RWPE1 (cell line): ENCODE results near the gene CACNG6.
A peak's percentile ranks its signal among the peaks of the same experiment; 100 is the strongest.

Experiments used
- CTCF ChIA-PET: fragments of 350-600 bp; sonication (Branson Sonifier 250); formaldehyde crosslinking; extraction: SDS; loops from one replicate; lab custom pipeline; 2021; lab: Yijun Ruan, JAX
- POLR2A ChIA-PET: fragments of 400-600 bp; formaldehyde crosslinking; extraction: SDS; loops from one replicate; lab custom pipeline; 2020; ENCODE audit warnings: antibody characterized with exemption; ENCODE audit not compliant: low non-redundant PET; lab: Yijun Ruan, JAX
- DNase-seq: peaks from one replicate; pipeline ENCODE4 v3.0.0; 2012; ENCODE audit warnings: low spot score
- H3K27ac ChIP-seq: fragments of 450-650 bp; 2 replicates; pipeline ENCODE4 v1.5.1; 2017
- TF ChIP-seq, protein P1 (sequence below): fragments of 450-650 bp; conservative IDR thresholded peaks from 2 replicates; pipeline ENCODE4 v1.5.1; 2017; ENCODE audit warnings: low read depth, mild to moderate bottlenecking

CACNG6 gene

DNA sequence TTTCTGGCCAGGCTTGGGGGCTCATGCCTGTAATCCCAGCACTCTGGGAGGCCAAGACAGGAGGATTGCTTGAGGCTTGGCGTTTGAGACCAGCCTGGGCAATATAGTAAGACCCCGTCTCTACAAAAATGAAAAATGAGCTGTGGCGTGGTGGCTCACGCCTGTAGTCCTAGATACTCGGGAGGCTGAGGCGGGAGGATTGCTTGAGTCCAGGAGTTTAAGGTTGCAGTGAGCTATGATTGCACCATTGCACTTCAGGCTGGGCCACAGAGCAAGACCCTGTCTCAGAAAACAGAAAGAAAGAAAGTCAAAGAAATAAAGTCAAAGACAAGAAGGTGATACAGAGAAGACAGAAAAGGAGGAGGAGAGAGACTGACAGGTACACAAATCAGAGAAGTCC is 2.5 kb upstream of the CACNG6 start:
- TF ChIP-seq, protein P1, sequence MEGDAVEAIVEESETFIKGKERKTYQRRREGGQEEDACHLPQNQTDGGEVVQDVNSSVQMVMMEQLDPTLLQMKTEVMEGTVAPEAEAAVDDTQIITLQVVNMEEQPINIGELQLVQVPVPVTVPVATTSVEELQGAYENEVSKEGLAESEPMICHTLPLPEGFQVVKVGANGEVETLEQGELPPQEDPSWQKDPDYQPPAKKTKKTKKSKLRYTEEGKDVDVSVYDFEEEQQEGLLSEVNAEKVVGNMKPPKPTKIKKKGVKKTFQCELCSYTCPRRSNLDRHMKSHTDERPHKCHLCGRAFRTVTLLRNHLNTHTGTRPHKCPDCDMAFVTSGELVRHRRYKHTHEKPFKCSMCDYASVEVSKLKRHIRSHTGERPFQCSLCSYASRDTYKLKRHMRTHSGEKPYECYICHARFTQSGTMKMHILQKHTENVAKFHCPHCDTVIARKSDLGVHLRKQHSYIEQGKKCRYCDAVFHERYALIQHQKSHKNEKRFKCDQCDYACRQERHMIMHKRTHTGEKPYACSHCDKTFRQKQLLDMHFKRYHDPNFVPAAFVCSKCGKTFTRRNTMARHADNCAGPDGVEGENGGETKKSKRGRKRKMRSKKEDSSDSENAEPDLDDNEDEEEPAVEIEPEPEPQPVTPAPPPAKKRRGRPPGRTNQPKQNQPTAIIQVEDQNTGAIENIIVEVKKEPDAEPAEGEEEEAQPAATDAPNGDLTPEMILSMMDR, result no peak
- no peak for DNase-seq
- POLR2A ChIA-PET, result no interaction called here
- CTCF ChIA-PET, result interaction anchor here (1.4 kb wide), 1 partner anchor 34 kb away, joined by 3 read pairs; no protein-coding TSS in a partner anchor
- no peak overlapping the region for H3K27ac ChIP-seq

DNA sequence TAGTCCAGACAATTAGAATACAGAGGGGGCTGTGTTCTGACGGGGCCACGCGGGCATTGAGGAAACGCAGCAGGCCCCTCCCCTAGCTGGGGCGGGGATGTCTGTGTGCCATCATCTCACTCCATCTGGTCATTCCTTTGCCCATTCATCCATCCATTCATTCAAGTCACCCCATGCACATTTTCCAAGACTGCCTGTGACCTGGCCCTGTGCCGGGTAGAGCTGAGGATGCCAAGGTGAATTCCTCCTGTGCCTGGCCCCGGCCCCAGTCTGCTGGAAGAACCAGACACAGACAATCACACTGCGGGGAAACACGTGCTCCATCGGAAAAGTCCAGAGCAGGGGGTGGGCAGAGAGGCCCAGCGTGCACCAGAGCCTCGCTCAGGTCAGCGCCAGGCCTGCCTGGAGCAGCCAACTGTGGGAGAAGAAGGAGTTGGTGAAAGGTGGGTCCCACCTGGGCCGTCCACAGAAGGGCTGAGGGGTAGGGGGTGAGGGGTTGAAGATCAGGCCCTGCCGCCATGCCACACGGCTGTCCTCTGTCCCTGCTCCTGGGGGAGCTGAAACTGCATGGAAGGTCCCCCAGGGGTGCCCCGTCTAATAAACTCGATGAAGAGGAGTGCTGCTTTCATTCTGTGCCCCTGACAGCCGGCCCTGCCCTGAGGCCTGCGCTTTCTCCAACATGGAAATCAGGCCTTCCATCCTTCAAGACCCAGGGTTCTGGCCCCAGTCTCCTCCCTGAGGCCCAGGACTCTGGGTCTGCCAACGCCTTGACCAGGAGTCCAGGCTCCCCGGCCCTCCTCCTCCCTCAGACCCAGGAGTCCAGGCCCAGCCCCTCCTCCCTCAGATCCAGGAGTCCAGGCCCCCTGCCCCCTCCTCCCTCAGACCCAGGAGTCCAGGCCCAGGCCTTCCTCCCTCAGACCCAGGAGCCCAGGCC is 1.6 kb upstream of the CACNG6 start:
- TF ChIP-seq, protein P1, result no peak
- peak overlapping the region; percentile 5; the same call in 1 of the 2 replicates for H3K27ac ChIP-seq
- ChIA-PET CTCF (interaction anchor here (1.4 kb wide), 1 partner anchor 34 kb away, joined by 3 read pairs; no protein-coding TSS in a partner anchor), POLR2A (no interaction called here)
- no peak for DNase-seq

DNA sequence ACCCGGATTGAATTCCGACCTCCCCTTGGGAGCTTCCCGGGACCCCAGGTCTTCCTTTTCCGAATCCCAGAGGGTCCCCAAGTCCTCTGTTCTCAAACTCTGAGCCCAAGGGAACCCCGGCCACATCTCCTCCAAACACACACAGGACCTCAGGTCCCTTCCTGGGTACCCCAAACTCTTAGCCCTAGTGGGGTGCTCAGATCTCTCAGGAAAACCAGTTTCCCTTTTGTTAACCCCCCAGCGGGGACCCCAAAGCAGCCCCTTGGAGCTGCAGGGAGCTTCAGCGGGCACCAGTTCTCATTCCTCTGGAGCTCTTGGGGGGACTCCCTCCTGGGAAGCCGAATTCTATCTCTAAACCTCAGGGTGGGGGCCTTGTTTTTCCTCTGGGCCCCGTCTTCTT is 774 bp downstream of the CACNG6 start:
- POLR2A ChIA-PET, result no interaction called here
- TF ChIP-seq, protein P1, result no peak
- H3K27ac ChIP-seq, result no peak overlapping the region
- CTCF ChIA-PET, result no interaction called here
- no peak for DNase-seq

DNA sequence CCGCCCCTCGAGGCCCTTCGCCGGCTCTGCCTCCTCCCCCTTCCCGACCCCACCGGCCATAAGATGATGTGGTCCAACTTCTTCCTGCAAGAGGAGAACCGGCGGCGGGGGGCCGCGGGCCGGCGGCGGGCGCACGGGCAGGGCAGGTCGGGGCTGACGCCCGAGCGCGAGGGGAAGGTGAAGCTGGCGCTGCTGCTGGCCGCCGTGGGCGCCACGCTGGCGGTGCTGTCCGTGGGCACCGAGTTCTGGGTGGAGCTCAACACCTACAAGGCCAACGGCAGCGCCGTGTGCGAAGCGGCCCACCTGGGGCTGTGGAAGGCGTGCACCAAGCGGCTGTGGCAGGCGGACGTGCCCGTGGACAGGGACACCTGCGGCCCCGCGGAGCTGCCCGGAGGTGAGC is 1.4 kb downstream of the CACNG6 start:
- no peak overlapping the region for H3K27ac ChIP-seq
- CTCF ChIA-PET, result no interaction called here
- POLR2A ChIA-PET, result no interaction called here
- TF ChIP-seq, protein P1, result no peak
- DNase-seq, result no peak

DNA sequence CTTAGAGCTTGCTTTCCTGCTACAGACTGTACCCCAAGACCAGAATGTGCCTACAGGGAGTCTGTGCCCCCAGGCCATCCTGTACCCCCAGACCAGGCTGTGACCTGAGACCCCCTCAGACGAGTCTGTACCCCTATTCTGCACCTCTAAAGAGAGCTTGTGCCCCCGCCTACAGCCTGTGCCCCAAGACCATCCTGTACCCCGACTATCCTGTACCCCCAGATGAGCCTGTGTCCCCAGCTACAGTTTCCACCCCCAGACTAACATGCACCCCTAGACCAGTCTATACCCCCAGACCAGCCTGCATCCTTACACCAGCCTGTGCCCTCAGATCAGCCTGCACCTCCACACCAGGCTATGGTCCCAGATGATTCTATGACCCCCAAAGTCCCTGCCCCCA is 2.0 kb downstream of the CACNG6 start:
- CTCF ChIA-PET, result interaction anchor here (0.6 kb wide), 1 partner anchor 1262 kb away, joined by 3 read pairs; no protein-coding TSS in a partner anchor
- POLR2A ChIA-PET, result no interaction called here
- H3K27ac ChIP-seq, result no peak overlapping the region
- TF ChIP-seq, protein P1, result no peak
- DNase-seq, result no peak

DNA sequence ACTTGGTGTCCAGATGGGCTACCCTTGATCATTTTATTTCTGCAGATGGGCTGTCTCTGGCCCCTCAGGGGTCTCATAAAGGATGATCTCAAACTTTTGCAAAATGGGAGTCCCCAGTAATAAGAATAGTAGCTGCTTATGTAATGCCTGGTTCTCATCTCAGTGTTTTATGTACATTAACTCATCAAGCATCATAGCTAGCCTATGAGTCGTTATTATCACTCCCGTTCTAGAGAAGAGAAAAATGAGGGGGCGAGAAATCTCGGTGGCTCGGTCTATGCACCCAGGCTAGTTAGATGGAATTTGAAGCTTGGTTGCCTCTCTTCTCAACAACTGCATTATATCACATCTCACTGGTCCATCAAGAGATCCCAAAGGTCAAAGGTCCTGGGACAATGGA is 3.4 kb downstream of the CACNG6 start:
- TF ChIP-seq, protein P1, result no peak
- CTCF ChIA-PET, result interaction anchor here (0.7 kb wide), 1 partner anchor 202 kb away, joined by 5 read pairs; no protein-coding TSS in a partner anchor
- DNase-seq, result no peak
- no peak overlapping the region for H3K27ac ChIP-seq
- POLR2A ChIA-PET, result no interaction called here
